Kidney glomerular epithelial cell (primary cell): ENCODE measurements around the gene DNAJC30.

ENCODE experiments used
- DNase-seq: peaks from one replicate; lab custom pipeline; 2025; lab: John Stamatoyannopoulos, UW

Gene DNAJC30

DNA sequence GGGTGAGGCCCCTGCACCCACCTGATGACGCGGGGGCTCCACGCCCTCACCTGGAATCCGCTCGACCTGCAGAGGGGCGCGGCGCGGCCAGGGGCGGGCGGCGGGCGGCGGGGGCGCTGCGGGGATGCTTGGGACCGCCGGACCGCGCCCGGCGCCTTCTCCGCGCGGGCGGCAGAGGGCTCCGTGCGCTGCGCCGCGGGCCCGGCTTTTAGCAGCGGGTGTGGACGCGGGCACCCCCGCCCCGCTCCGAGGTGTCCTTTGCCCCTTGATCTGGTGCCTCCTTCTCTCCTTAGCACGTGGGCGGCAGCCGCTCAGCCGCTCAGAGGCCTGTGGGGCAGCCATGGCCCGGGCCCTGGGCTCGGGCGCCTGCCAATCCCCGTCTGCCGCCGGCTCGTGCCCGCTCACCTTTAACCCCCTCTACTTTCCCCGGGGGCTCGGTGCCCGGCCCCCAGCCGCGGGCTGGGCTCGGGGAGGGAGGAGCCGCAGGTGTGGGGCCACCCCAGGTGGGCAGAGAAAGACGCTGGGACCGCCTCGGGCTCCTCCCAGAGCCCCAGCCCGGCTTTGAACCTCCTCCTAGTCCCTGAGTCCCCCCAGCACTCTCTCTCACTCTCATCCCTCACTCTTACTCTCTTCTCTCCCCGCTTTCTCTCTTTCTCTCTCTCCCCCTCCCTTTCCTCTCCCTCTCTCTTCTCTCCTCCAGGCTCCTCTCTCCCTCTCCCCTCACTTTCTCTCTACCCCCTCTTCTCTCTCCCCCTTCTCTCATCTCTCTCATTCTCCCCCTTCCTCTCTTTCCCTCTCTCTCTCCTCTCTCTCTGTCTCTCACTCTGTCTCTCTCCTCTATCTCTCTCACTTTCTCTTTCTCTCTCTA lies 35.3 kb downstream of the DNAJC30 start:
- DNase-seq: no peak

DNA sequence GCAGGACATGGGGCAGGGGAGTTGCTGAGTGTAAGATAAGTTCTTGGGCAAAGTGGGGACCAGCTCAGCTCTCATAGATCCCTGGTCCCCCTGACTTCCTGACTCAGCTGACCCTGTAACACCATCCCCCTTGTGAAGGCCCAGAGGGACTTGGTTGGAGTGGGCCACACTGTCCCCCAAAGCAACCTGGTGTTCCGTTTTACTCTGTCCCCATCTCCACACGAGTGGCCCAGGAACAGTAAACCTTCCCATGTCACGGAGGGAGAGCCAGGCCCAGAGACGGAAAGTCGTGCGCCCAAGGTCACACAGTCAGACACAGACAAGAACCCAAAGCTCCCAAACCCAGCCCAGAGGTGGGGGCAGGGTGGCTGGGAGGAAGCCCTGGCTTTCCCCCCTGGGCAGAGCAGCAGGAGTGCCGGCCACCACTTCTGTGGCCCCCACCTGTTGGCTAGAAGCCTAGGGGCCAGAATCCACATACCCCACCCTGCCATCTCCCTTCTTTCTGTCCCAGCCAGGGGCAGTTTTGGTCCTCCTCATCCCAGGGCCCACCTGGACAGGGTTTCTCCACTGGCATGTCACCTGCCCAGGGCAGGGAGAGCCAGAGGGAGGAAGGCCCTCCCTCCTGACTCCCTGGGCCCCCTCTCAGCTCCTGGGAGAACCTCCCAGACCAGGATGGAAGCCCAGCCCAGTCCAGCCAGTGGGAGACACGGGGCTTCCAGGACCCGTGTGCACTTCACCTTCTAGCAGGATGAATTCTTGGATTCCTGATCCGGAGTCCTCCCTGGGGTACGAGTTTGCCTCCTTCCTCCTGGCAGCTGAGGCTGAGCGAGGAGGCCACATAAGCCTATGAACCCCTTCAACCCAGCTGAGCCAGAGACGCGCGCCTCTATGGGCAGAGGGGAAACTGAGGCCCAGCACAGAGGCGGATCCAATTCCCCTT lies 36.2 kb downstream of the DNAJC30 start:
- DNase-seq: no peak

DNA sequence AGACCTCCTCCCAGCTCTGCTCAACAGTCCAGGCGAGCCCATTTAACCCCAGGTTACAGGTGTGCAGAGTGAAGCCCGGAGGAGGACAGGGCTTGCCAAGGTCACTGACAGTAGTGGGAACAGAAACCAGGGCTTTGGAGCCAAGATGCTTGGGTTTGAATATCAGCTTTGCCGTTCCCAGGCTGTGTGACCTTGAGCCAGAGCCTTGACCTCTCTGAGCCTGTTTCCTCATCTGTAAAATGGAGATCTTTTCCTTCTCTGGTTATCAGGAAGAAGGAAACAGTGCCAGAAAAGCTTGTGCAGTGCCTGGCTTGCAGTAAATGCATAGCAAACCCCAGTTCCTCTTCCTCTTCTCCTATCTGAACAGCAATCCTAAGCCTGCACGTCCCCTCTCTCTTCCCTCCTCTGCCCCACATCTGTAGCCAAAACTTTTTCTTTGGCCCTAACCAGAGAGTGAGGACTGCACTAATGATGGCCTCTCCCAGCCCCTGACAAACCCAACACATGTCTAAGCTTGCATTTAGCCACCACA lies 37.5 kb downstream of the DNAJC30 start:
- no peak for DNase-seq

DNA sequence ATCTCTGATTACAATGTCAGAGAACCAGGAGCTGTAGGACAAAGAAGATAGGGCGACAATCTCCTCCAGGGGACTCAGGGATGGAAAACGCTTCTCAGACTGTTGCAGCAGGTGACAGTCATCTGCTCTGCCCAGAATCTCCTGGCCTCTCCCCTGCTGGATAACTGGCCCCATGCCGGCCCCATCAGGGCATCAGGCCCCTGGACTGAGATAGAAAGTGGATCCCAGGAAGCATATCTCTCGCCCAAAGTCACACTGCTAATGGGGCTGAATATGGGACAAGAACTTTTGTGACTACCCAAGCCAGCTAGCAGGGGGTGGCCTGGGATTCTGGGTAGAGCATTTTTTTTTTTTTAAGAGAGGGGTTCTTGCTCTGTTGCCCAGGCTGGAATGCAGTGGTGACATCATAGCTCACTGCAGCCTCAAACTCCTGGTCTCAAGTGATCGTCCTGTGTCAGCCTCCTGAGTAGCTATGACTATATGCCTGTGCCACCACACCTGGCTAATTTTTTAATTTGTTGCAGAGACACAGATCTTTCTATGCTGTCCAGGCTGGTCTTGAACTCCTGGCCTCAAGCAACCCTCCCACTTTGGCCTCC lies 38.5 kb downstream of the DNAJC30 start:
- DNase-seq: no peak

DNA sequence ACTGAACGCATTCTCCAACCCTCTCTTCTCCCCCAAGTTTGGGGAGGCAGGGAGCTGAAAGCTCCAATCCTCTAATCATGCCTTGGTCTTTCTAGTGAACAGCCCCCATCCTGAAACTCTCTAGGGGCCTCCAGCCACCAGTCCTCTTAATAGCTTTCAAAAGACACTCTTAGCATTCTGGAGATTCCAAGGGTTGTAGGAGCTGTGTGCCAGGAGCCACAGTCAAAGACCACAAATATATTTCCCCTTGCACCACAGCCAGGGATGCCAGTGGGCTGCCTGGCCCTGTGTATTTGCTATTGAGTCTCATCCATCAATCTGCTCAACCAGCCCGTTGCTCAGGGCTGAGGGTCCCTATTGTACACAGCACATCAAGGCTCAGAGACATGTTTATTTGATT lies 40.4 kb downstream of the DNAJC30 start:
- DNase-seq: no peak

DNA sequence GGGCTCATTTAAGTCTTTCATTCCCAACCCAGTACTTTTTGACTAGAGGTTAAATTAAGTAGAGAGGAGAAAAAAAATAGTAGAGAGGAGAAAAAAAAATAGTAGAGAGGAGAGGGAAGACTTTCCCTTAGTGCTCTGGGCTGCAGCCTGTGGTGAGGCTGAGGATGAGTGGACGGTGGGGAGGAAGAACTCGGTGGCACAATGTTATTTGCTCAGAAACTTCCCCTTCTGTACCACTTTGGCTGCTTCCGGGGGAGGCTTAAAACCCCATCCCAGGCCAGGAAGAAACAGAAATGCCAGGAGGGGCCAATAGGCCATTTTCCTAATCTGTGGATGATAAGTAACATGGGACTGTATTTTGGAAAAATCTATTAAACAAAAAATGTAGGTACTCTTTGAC lies 44.3 kb downstream of the DNAJC30 start:
- no peak for DNase-seq

DNA sequence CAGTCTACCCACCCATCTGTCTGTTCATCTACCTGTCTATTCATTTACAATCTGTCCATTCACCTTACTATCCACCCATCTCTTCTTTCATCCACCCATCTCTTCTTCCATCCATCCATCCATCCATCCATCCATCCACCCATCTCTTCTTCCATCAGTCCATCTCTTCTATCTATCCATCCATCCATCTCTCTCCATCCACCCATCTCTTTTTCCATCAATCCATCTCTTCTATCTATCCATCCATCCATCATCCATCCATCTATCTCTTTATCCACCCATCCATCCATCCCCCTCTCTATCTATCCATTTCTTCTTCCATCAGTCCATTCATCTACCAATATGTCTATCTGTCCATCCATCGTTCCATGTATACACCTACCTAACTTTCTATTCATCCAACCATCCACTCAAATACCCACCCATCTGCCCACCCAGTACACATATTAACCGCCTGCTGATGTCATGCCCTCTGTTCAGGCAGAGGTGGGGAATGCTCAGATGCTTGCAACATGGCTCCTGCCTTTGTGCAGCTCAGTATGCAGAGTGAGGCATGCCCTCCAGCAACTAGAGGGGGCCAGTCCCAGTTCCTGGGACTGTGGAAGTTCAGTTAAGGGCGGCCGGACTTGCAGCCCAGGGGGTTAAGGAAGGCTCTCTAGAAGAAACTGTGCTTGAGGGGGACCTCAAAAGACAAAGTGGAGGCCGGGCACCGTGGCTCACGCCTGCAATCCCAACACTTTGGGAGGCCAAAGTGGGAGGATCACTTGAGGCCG lies 47.6 kb downstream of the DNAJC30 start:
- no peak for DNase-seq

DNA sequence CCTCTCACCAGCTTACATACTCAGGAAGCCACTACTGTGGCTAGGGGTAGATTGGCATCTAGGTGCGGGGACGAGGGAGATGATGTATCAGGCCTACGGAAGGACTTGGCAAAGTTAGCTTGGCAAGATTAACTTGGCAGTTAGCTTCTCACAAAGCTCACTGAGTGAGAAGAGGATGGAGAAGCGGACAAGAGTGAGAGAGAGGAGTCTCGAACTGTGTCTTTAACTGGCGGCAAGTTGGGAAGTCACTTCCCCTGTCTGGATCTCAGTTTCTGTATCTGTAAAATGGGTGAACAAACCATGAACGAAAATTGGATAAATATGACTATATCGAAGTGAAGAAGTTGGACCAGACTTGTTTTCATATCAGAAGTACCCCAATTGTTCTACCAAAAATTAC lies 49.4 kb downstream of the DNAJC30 start:
- no peak for DNase-seq

DNA sequence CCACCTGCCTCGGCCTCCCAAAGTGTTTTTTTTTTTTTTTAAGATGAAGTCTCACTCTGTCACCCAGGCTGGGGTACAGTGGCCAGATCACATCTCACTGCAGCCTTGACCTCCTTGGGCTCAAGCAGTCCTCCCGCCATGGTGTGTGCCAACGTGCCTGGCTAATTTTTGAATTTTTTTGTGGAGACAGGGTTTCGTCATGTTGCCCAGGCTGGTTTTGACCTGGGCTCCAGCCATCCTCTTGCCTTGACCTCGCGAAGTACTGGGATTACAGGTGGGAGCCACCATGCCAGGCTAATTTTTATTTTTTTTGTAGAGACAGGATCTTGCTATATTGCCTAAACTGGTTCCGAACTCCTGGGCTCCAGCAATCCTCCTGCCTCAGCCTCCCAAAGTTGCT lies 49.9 kb downstream of the DNAJC30 start:
- no peak for DNase-seq

DNA sequence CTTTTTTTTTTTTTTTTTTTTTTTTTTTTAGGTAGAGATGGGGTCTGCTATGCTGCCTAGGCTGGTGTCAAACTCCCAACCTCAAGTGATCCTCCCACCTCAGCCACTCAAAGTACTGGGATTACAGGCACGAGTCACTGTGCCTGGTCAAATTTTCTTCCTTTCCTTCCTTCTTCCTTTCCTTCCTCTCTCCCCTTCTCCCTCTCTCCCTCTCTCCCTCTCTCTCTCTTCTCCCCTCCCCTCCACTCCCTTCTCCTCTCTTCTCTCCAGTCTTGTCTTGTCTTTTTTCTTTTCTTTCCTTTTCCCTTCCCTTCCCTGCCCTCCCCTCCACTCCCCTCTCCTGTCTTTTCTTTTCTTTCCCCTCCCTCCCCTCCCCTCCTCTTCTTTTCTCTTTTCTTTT lies 51.7 kb downstream of the DNAJC30 start:
- DNase-seq: no peak
